ENCODE measurements around the gene SLC25A53.
A peak's percentile ranks its signal among the peaks of the same experiment; 100 is the strongest.
"Not testable (repeated sequence)": the region's sequence is repeated elsewhere in the genome, so short reads cannot be mapped to it uniquely, and the experiment has no call there.

The SLC25A53 gene

DNA sequence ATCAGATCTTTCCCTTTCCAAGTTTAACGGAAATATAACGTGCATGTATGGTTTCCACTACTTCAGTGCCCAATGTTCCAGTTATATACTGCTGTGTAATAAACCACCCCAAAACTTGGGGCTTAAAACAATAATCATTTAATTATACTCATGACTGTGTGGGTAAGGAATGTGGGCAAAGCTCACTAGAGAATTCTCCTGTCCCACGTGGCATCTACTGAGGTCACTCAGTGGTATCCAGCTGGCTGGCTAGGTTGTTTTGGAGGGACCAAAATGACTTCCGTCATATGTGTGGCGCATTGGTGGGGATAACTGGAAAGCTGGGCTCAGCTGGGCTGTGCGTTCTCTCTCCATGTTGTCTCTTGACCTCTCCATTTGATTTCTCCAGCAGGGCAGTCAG is 26.0 kb downstream of the SLC25A53 start:
- no peak for DNase-seq

DNA sequence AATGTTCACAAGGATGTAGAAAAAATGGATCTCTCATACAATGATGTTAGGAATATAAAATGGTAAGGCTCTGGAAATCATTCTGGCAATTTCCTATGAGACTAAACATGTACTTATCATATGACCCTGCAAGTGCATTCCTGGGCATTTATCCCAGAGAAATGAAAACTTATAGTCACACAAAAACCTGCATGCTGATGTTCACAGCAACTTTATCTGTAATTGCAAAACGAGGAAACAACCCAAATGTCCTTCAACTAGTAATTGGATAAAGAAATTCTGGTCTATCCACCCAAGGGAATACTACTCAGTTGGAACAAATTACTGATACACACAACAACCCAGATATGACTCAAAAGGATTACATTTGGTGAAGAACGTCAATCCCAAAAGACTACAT is 30.0 kb downstream of the SLC25A53 start:
- no peak for DNase-seq

GRCh38 chrX:104122829-104123228 is 34.0 kb downstream of the SLC25A53 start:
- no peak for DNase-seq

DNA sequence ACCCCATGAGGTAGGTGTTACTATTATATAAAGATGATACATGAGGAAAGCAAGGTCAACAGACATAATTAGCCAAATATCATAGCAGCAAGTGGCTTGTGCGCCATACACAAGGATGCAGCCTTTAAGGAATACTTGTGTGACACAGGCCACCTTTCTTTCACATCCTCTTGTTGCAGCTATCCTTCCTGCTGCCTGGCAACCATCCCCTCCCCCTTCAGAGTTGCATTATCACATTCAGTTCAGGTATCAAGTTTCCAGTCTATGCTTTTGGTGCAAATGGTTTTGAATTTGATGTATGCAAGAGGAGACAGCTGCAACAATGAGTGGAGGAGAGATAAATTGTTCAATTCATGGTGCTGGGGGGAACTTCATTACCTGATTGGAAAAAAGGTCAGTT is 38.0 kb downstream of the SLC25A53 start:
- peak; percentile 15 to 53 for DNase-seq

- DNase-seq: no peak
Measured at GRCh38 chrX:104117759-104118158, 39.0 kb downstream of the SLC25A53 start.

DNA sequence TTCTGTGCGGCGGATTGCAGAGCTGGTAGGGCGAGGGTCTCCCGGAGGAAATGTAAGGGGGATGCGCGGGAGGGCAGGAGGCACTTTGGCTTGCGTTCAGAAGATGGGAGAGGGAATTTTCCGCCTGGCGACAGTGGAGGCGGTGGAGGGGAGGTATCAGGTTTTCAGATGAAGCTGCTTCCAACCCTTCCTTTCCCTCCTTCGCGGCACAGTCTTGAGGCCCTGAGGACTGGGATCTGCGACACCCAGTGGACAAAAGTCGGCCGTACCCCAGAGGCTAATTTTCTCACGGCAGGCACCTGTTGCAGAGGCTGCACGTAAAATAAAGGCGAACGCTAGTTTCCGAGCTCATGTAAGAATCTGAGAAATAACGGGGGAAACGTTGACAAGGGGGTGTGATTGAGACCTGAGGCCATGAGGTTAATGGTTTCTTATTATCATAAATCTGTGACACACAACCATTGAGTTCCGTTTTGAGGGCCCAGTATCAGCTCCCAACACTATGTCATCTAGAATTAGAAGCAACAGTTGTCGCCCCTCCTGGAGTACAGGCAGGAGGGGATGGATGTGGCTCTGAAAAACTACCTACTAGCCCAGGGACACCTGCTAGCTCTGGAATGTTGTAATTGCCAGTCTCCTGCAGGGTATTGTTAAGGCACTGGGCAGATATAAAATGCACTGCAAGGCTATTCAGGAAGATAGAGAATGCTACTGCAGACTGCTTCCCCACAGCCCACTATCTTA is 43.4 kb downstream of the SLC25A53 start:
- DNase-seq: peak; percentile 64 to 81

- DNase-seq: peak; percentile 23 to 79
Measured at GRCh38 chrX:104112326-104112951, 44.4 kb downstream of the SLC25A53 start, which contains the start of gene ZCCHC18. ZCCHC18 (plus strand) TSS chrX:104112523; CDS start chrX:104114112, 1,589 bp downstream.

GRCh38 chrX:104110491-104111240 is 46.1 kb downstream of the SLC25A53 start:
- DNase-seq: not testable (repeated sequence)

GRCh38 chrX:104108955-104109354 is 47.9 kb downstream of the SLC25A53 start:
- no peak for DNase-seq

DNA sequence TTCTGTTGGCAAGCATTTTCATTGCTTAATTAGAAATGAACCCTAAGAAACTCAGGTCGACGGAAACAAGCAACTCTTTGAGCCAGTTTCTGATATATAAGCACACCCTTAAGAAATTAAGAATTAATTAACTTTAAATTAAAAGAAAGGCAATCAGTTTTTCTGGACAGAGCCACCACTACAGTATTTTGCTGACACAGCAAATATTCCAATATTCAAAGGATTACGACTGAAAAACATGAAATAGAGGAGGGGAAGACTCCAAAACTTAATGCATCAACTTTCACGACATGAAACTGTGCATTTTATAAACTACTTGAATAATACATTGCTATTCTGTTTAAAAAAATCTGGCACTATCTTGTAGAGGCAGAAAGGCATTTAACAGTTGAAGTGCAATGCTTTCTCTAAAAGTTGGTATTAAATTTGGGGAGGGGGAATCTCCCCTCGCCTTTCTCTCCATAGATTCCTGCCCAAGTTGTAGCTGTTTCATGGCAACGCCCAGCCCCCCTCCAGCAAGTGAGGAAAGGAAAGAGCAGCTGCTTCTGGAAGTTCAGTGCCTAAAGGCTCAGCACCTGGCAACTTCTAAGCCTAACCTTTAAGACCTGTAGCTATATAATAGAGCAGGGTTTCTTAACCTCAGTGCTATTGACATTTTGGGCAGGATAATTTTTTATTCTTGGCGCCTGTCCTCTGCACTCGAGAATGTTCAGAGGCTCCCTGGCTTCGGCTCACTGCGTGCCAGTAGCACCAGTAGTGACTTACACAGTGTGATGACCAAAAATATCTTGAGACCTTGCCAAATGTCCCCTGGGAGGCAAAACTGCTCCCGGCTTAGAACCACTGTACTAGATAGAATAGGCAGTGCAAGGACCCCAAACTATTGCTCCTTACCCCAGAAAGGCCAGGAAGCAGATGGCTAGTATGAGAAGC is 51.2 kb downstream of the SLC25A53 start:
- DNase-seq: no peak

DNA sequence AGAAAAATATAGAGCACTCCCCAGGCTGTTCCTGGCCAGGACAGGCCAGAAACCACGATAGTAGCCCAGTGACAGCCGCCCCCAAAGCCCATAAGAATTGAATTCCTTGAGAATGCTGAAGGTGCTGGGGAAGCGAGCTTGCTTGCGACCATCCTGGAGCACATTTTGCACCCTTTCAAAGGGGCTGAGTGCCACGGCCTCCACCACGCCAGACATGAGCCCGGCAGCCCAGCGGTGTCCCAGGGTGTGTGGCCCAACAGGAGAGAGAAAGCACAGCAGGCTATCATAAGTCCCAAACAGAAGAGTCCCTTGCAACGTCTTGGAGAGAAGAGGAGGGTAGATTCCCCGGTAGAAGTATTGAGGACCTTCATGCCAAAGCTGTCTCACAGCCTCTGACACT is 52.1 kb downstream of the SLC25A53 start:
- DNase-seq: no peak

GRCh38 chrX:104098919-104099318 is 57.9 kb downstream of the SLC25A53 start:
- no peak for DNase-seq

- peak; percentile 56 to 74 for DNase-seq
Measured at GRCh38 chrX:104098151-104098808, 58.5 kb downstream of the SLC25A53 start.

- no peak for DNase-seq
Measured at GRCh38 chrX:104085919-104086318, 70.9 kb downstream of the SLC25A53 start.

GRCh38 chrX:104085477-104085876 is 71.3 kb downstream of the SLC25A53 start:
- no peak for DNase-seq

DNA sequence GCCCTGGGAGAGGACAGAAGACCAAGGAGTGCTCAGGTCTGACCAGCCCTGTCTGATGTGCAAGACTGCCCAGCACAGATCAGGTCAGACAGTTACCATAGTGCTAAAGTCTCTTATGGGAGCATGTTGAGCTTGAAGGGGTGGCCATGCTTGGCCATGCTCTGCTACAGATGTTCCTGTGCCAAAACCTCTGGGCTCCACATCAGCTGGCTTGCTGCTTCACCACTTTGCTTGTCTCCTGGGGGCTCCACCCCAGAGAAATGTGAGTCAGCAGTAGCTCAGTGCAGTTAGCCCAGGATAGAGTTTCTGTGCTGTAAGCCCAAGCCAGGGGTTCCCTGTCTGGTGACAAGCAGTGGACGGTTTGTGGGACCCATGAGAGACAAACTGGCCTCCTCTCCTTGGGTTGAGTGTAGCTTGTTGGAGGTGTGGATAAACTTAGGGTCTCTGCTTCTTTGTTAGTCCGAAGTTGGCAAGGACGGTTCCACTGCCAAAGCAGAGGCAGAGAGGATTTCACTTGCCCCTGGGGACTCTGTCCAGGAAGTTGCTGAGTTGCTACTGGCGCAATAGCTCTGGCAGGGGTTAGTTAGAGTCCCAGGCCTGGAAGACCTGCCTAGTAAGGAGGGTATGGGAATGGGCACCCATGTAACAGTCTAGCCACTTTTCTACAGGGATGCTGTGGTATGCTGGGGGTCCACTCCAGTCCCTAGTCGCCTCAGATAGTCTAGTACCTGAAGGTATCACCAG is 72.1 kb downstream of the SLC25A53 start:
- no peak for DNase-seq

DNA sequence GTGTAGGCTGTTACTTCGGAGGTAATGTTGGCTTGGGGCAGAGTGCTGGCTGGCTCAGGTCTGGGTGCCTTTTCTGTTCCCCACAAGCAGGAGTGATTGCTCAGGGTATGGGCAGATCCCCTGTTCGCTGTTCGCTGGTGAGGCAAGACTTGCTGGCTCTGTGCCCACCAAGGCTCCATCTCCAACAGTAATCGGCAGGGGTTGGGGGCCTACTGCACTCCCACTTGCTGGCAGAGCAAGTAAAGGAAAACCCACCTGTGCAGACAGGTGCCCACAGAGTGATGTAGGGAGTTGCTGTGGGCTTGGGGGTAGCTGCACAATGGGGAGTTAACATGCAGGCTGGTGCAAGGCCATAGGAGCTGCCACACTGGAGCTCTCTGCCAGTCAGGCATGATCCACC is 72.7 kb downstream of the SLC25A53 start:
- no peak for DNase-seq

DNA sequence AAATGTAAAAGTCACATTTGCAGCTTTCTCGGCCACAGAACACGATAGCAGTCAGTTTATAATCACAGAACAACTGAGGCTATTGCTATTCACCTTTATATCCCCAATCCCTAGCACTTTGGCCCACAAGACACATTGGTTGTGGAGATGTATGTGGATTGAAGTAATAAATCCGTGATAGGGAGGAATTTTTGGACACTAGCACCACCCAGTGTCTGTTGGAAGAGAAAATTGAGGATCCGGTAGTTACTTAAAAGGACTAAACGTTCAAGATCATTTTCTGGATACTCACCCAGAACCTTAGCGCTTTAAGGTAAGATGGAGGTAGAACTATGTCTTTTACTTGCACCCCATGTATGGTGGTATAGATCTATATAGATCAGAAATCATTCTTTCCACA is 79.0 kb downstream of the SLC25A53 start:
- DNase-seq: not testable (repeated sequence)

- DNase-seq: not testable (repeated sequence)
Measured at GRCh38 chrX:104075778-104076445, 80.9 kb downstream of the SLC25A53 start, which contains the start of gene TMSB15C. TMSB15C (minus strand) TSS chrX:104076236.

- not testable (repeated sequence) for DNase-seq
Measured at GRCh38 chrX:104062636-104063035, 94.2 kb downstream of the SLC25A53 start.

GRCh38 chrX:104054956-104055355 is 101.9 kb downstream of the SLC25A53 start:
- not testable (repeated sequence) for DNase-seq
